HepG2 (cell line): ENCODE results near the gene PIEZO1. TPM values are rescaled to one million over a fixed set of nuclear protein-coding genes. Genes with fewer than 3 reads are reported as not detected.

Source experiments
- AGO1 ChIP-seq: fragments of 200-400 bp; formaldehyde crosslinking; IDR thresholded peaks from 2 replicates; pipeline ENCODE4 v1.6.1; 2017; ENCODE audit warnings: mild to moderate bottlenecking, low read depth, low read length, moderate library complexity; ENCODE audit not compliant: poor library complexity, severe bottlenecking
- ATF5 ChIP-seq: sonication (generic); formaldehyde crosslinking; IDR thresholded peaks from 2 replicates; pipeline ENCODE4 v1.4.0; 2020; ENCODE audit warnings: mild to moderate bottlenecking, low read depth, missing genetic modification reagents
- HES4 ChIP-seq: sonication (generic); formaldehyde crosslinking; IDR thresholded peaks from 2 replicates; pipeline ENCODE4 v1.9.0; 2021; ENCODE audit warnings: mild to moderate bottlenecking, missing genetic modification reagents, borderline replicate concordance
- NFAT5 ChIP-seq: sonication (generic); formaldehyde crosslinking; IDR thresholded peaks from 2 replicates; pipeline ENCODE4 v1.4.0; 2020; ENCODE audit warnings: missing genetic modification reagents
- polyA plus RNA-seq, 8 experiments: library from polyadenylated mRNA; depleted of rRNA in 3 of 8; stranded (reverse) in 7 of 8; unstranded in 1 of 8; fragments of >200 nt; fragmentation: Illumina TruSeq in 4 of 8; extraction: Trizol in 4 of 8; gene quantifications; 2 replicates each; pipeline versions ENCODE4 v1.2.1 to v1.2.3, GENCODE V29; 2011 to 2016; ENCODE audit warnings: low read depth in 4 of 8, missing spikeins in 1 of 8, mixed read lengths in 1 of 8; ENCODE audit not compliant: insufficient read depth in 1 of 8
- total RNA-seq, 5 experiments: library from RNA; depleted of rRNA; stranded (reverse); fragments of >200 nt; fragmentation: Illumina TruSeq; extraction: Trizol; gene quantifications; 2 replicates each; pipeline ENCODE4 v1.2.3, GENCODE V29; 2016; ENCODE audit warnings: low read depth in 1 of 5

Gene PIEZO1
- total and polyA plus RNA-seq, 2 of the 13 experiments (the other 11 are each of a cell fraction or from before 2014, with no cell fraction given): 67.9 to 85.0 TPM

DNA sequence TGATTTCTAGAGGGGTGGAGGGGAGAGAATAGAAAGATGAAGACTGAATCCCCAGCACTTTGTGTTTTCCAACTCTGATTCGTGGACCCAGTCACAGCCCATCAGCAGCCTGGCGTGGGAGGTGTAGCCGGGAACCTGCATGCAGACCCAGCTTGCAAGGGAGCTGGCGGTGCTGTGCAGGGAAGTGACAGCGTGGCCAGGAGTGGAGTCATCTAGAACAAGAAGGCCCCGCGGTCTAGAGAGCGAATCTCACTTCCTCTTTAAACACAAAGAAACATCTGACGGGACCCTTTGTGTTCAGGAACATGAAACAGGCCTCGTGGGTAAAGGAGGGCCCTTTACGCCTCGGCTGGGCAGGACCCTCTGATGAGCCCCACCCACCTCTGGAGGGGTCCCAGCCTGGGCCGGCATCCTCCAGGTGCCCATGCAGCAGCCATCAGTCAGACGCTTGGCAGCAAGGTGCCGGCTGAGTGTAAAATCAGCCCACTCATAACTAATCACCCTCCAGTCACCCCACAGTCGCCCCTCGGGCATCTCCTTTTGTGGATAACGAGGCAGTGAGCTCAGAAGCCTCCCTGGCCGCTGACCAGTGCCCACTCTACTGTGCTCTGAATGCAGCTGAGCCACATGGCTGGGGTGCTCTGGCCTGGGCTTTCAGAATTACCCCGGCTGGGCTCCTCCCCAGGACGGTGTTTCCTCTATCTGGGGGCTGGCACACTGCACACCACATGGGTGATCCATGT is 103.1 kb downstream of the PIEZO1 start (continued):
- TF ChIP-seq NFAT5 (CRISPR knock-in tag) (0 out of 2 replicates have a peak, but pooled peaks have one; percentile 1), AGO1 (peak; percentile 78), ATF5 (no peak; the same call in 1 of the 2 replicates), HES4 (CRISPR knock-in tag) (no peak)
